Breast epithelium (tissue), 3 donors: ENCODE data around the gene PXN.

Experiments
- POLR2A ChIP-seq: fragments of 450-650 bp; IDR thresholded peaks from one replicate; pipeline ENCODE4 v1.6.1; 2016; ENCODE audit warnings: antibody characterized with exemption, mild to moderate bottlenecking, moderate library complexity
- POLR2AphosphoS5 ChIP-seq, 3 donors: sonication (generic); formaldehyde crosslinking; IDR thresholded peaks; one replicate each; pipeline ENCODE4 v1.6.1; 2017; ENCODE audit warnings: antibody characterized with exemption in 3 of 3
- TF ChIP-seq, protein P1 (sequence below), 3 donors: fragments of 450-650 bp; IDR thresholded peaks; one replicate each; pipeline ENCODE4 v1.5.1; 2016 to 2017; ENCODE audit warnings: antibody characterized with exemption in 3 of 3, mild to moderate bottlenecking in 3 of 3, moderate library complexity in 3 of 3

DNA sequence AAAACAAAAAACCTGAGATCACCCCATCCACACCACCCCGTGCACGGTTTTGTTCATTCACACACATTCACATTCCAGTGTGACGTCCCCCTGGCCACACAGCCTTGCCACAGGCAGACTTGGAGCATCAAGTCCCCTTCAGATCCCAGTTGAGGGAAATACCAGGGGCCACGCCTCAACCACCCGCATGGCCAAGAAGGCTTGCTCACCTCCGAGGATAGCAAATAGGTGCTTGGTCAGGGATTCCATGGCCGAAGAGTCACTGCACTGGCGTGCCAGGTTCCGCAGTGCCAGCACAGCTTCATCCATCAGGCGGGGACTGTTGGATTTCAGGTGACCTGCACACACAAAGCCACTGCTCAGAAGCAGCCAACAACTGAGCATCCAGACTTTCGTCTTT is 90.0 kb downstream of the PXN start:
- TF ChIP-seq, protein P1, sequence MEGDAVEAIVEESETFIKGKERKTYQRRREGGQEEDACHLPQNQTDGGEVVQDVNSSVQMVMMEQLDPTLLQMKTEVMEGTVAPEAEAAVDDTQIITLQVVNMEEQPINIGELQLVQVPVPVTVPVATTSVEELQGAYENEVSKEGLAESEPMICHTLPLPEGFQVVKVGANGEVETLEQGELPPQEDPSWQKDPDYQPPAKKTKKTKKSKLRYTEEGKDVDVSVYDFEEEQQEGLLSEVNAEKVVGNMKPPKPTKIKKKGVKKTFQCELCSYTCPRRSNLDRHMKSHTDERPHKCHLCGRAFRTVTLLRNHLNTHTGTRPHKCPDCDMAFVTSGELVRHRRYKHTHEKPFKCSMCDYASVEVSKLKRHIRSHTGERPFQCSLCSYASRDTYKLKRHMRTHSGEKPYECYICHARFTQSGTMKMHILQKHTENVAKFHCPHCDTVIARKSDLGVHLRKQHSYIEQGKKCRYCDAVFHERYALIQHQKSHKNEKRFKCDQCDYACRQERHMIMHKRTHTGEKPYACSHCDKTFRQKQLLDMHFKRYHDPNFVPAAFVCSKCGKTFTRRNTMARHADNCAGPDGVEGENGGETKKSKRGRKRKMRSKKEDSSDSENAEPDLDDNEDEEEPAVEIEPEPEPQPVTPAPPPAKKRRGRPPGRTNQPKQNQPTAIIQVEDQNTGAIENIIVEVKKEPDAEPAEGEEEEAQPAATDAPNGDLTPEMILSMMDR (IDR thresholded peaks at IDR 0.05) = no peak
- TF ChIP-seq POLR2A = no peak
- no peak for TF ChIP-seq POLR2AphosphoS5 (IDR thresholded peaks at IDR 0.05)
